NCI-H2227 (cell line): ENCODE measurements around the gene IFRD2.
"Not testable (repeated sequence)": the region's sequence is repeated elsewhere in the genome, so short reads cannot be mapped to it uniquely, and the experiment has no call there.

ENCODE experiments used
- DNase-seq: peaks from one replicate; lab custom pipeline; 2025; ENCODE audit not compliant: unreplicated experiment; lab: John Stamatoyannopoulos, UW

The IFRD2 gene

DNA sequence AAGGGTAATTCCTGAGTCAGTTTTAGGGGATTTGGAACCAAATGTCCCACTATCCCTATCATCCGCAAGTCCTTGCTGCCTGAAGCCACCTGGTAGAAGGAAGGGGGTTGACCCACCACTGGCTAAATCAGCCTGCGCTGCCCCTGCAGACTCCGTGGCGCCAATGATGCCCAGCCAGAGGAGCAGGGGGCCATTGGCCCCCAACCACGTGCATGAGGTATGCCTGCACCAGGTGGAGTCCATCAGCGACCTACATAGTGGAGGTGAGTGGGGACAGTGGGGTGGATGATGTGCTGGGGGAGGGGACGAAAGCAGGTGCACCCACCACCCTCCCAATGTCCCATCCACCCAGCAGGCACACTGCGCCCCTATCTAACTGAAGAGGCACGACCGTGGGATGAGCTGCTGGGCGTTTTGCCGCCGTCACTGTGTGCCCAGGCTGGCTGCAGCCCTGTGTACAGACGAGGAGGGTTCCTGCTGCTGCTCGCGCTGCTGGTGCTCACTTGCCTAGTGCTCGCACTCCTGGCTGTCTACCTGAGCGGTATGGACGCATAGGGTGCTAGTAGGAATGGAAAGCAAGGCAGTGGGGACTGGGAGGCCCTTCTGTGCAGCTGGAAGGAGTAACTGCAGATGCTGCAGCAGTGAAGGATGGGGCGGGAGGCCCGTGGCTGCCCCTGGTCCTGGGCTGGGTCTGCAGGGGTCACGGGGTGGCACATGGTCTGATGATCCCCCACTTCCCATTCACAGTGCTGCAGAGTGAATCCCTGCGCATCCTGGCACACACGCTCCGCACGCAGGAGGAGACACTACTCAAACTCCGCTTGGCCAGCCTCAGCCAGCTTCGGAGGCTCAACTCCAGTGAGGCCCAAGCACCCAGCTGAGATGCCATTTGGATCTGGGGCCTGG lies 5.7 kb downstream of the IFRD2 start:
- DNase-seq, result no peak

GRCh38 chr3:50284121-50284520 lies 8.1 kb downstream of the IFRD2 start:
- not testable (repeated sequence) for DNase-seq

DNA sequence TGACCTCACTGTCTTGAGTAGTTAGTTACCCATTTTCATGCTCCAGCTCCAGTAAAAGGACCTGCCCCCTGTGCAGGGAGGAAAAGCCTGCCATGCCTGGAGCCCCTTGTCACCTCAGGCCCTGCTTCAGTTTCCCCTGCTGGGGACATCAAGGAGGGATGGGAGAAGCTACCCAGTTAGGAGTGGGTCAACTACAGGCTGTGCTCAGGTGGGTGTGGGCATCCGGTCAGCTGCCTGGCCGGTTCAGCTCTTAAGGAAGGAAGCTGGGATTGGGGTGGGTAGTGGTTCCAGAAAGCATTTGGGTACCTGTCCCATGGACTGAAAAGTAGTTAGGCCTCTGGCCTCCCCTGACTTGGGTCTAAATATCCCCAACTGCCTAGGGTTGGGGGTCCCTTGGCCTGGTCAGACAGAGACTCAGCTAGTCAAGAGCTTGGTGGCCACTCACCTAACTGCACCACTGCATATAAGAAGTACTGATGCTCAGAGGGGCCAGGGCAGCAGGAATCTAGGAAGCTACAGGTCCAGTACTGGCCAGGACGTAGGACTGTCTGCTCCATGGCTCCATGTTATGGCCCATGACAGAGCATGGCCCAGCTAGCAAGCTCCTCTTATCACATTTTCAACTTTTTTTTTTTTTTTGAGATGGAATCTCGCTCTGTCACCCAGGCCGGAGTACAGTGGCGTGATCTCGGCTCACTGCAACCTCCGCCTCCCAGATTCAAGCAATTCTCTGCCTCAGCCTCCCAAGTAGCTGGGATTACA lies 12.8 kb downstream of the IFRD2 start:
- DNase-seq, result no peak

DNA sequence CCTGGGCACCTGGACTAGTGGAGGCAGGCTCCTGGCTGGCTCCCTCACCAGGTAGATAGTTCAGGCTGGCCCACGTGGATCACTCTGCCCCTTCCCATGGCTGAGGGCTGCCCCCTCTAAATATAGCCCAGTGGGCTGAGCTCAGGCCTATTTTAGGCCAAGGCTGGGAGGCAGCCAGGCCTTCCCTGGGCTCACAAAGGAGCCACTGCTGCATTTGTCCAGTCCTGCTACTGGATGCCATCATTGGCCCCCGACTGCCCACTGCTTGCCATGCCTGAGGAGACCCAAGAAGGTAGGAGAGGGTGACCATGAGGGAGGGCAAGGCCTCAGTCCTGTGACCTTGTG lies 13.4 kb downstream of the IFRD2 start, which contains the start of gene LSMEM2:
Gene LSMEM2 (plus strand): TSS at position 208 of the 345 bp plus-strand sequence. CDS start 27 bp downstream, at position 235.
- no peak for DNase-seq

GRCh38 chr3:50278123-50278879 lies 13.9 kb downstream of the IFRD2 start:
- no peak for DNase-seq

DNA sequence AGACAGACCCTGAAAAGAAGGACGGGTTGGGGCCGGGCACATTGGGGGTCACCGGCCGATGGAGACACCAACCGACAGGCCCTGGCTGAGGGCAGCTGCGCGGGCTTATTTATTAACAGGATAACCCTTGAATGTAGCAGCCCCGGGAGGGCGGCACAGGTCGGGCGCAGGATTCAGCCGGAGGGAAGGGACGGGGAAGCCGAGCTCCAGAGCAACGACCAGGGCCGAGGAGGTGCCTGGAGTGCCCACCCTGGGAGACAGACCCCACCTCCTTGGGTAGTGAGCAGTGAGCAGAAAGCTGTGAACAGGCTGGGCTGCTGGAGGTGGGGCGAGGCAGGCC lies 15.5 kb downstream of the IFRD2 start:
- no peak for DNase-seq

DNA sequence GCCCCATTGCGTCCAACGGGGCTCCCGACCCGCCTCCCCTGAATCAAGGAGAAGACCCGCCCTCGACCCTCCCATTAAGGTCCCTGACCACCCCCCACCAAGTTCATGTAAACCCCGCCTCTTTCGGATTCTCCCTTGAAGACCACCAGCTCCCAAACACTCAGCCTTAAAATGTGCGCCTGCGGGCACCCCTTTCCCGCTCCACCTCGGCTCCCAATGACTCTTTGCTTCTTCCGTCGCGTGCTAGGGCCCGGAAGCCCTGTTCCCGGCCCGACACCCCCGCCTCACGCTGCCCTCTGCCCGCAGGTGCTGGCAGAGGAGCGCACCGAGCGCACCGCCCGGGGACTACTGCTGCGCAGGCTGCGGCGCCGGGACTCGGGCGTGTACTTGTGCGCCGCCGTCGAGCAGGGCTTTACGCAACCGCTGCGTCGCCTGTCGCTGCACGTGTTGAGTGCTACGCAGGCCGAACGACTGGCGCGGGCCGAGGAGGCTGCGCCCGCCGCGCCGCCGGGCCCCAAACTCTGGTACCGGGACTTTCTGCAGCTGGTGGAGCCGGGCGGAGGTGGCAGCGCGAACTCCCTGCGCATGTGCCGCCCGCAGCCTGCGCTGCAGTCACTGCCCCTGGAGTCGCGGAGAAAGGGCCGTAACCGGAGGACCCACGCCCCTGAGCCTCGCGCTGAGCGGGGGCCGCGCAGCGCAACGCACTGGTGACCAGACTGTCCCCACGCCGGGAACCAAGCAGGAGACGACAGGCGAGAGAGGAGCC lies 16.1 kb downstream of the IFRD2 start:
- DNase-seq, result no peak

GRCh38 chr3:50275141-50275995 lies 16.9 kb downstream of the IFRD2 start:
- no peak for DNase-seq

DNA sequence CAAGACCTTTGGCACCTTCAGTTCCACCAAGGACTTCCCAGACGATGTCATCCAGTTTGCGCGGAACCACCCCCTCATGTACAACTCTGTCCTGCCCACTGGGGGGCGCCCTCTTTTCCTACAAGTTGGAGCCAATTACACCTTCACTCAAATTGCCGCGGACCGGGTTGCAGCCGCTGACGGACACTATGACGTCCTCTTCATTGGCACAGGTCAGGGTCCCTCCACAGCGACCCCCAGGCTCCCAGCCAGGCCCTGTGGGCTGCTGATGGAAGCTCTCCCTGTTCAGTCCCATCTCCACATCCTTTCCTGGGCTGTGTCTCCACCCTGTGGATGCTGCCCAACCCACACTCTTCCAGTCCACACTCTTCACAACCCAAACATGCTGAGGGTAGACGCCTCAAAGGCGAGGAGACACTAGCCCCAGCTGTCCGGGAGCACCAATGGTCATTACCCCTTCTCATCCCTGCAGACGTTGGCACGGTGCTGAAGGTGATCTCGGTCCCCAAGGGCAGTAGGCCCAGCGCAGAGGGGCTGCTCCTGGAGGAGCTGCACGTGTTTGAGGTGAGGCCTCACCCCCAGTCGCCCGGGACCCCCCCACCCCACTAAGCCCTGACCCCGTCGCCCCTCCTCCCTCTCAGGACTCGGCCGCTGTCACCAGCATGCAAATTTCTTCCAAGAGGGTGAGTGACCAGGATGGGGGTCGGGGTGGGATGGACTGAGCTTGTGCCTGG lies 17.7 kb downstream of the IFRD2 start:
- DNase-seq, result peak; percentile 15

- DNase-seq, result no peak
Observed at GRCh38 chr3:50273689-50274065, 18.6 kb downstream of the IFRD2 start.

GRCh38 chr3:50272911-50273688 lies 19.1 kb downstream of the IFRD2 start:
- DNase-seq, result peak; percentile 83

DNA sequence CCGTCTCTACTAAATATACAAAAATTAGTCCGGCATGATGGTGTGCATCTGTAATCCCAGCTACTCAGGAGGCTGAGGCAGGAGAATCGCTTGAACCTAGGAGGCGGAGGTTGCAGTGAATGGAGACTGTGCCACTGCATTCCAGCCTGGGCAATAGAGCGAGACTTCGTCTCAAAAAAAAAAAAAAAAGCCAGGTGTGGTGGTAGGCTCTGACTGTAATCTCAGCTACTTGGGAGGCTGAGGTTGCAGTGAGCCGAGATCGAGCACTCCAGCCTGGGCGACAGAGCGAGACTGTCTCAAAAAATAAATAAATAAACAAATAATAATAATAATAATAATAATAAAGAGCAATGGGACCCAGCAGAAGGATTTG lies 19.7 kb downstream of the IFRD2 start:
- not testable (repeated sequence) for DNase-seq

GRCh38 chr3:50271314-50271936 lies 20.8 kb downstream of the IFRD2 start:
- DNase-seq, result no peak

- DNase-seq, result no peak
Observed at GRCh38 chr3:50270422-50271224, 21.6 kb downstream of the IFRD2 start.

- no peak for DNase-seq
Observed at GRCh38 chr3:50269977-50270413, 22.2 kb downstream of the IFRD2 start.

GRCh38 chr3:50269460-50269859 lies 22.8 kb downstream of the IFRD2 start:
- no peak for DNase-seq
